GM12873 (cell line): ENCODE measurements around the gene GULP1.

Experiments used
- TF ChIP-seq, protein P1 (sequence below): IDR thresholded peaks from 2 replicates; pipeline ENCODE4 v1.5.1; 2012; ENCODE audit warnings: low read depth, mild to moderate bottlenecking, moderate library complexity, low read length, control low read depth; ENCODE audit not compliant: insufficient read depth; ENCODE audit errors: missing control alignments

The GULP1 gene

DNA sequence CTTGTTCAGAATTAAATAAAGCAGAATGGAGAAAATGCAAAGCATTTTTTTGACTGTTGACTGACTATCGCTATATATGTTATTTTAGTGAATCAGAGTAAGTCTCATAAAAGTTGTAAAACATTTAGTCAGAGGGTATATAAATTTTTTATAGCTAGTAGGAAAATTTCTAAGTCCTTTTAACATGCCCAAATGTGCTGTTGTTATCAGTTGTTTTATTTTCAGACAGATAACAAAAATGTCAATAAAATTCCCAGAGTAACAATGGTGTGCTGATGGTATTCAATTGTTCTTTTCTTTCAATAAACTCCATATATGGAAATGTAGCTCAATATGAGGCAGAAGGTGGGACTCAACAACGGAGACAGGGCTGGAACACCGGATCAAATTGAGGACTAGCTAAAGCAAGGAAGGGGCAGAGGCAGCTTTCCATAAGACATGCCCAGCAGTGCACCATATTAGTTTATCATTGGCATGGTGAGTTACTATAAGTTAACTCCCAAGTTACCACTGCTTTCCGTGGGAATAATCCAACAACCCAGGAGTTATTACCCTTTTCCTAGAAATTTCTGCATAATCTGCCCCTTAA lies 26.6 kb downstream of the GULP1 start:
- TF ChIP-seq, protein P1, sequence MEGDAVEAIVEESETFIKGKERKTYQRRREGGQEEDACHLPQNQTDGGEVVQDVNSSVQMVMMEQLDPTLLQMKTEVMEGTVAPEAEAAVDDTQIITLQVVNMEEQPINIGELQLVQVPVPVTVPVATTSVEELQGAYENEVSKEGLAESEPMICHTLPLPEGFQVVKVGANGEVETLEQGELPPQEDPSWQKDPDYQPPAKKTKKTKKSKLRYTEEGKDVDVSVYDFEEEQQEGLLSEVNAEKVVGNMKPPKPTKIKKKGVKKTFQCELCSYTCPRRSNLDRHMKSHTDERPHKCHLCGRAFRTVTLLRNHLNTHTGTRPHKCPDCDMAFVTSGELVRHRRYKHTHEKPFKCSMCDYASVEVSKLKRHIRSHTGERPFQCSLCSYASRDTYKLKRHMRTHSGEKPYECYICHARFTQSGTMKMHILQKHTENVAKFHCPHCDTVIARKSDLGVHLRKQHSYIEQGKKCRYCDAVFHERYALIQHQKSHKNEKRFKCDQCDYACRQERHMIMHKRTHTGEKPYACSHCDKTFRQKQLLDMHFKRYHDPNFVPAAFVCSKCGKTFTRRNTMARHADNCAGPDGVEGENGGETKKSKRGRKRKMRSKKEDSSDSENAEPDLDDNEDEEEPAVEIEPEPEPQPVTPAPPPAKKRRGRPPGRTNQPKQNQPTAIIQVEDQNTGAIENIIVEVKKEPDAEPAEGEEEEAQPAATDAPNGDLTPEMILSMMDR = no peak

DNA sequence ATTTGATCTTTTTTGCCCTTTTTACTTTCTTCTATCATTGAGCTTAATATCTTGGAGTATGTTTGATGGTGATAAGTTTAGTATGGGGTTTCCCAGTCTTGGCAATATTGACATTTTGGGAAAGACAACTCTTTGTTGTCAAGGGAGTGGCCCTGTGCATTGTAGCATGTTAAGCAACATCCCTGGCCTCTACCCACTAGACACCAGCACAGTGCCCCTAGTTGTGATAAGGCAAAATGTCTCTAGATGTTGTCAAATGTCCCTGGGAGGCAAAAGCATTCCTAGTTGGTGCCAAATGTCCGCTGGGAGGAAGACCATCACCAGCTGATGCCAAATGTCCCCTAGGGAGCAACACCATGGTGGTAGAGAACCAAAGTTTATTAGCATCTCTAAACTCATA lies 28.2 kb downstream of the GULP1 start:
- TF ChIP-seq, protein P1 = peak; percentile 8

DNA sequence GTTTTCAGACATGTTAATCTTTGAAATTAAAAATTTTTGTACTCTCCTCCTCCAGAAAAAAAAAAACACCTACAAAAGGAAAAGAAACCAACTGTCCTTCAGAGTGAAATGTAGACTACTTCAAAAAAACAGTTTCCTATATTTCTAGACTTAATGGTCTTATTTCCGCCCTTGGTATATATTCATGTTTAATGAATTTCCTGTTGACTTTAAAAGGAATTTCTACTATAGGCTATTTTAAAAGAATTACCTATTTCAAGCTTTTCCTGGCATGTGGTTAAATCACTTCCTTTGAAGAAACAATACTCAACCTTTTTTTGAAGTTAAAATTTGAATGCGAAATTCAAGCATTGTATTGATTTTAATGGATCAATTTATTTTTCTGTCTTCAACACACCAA lies 29.2 kb downstream of the GULP1 start:
- TF ChIP-seq, protein P1 = no peak

DNA sequence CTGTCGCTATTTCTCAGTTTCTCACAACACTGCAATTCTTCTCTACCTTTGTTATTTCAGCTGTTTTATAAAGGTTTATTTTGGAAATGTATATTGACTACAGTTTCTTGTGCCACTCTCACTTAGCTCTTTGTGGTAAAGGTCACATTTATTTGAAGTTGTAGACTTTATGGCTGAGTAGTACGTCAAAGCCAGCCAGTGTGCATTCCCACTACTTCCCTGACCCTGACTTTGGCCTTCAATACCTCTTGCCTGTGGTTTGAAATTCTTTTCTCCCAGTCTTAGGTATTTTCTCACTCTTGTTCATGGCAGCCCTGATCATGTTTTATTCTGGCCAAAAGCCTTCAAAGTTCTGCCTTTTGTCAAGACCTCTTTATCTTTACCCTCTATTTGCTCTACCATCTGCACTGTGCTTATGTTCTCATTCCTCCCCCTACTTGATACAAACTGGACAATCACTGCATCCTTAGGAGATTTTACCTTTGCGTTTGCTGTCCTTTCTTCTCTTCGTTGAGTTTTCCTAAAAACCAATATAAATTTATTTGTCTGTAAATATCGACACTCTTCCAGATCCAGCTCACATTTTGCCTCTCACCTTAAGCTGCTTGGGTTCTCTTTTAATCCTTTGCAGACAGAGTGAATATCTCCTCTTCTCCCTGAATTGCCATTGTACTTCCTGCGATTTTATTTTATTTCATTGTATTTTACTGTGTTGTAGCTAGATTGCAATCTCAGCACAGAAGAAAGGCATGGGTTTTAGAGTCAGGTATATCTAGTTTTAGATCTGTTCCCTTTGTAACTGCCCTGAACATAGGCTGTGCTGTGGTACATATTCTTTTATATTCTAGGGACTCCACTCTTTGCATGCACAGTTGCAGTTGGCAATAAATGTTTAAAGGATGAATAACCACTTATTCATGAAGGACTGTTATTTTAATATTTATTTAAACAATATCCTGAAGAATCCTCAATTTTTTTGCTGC lies 31.2 kb downstream of the GULP1 start:
- TF ChIP-seq, protein P1 = no peak

DNA sequence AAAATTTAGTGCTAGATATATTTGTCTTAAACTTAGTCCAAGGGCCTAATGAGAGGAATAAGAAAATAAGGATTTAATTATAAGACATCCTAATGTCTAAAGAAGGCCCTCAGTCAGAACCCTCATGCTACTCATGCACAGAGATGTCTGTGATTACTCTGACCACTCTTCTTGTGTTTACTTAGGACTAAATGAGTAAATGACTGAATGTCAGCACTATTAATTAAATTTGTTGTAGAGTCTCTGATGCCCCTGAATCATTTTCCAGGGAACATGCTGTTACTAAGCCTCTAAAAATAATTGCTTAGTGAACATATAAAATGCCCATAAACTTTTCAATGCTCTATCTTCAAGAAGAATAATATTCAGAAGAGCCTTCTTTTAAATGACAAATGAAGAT lies 32.4 kb downstream of the GULP1 start:
- TF ChIP-seq, protein P1 = no peak

GRCh38 chr2:188326290-188326668 lies 34.6 kb downstream of the GULP1 start:
- TF ChIP-seq, protein P1 = no peak

DNA sequence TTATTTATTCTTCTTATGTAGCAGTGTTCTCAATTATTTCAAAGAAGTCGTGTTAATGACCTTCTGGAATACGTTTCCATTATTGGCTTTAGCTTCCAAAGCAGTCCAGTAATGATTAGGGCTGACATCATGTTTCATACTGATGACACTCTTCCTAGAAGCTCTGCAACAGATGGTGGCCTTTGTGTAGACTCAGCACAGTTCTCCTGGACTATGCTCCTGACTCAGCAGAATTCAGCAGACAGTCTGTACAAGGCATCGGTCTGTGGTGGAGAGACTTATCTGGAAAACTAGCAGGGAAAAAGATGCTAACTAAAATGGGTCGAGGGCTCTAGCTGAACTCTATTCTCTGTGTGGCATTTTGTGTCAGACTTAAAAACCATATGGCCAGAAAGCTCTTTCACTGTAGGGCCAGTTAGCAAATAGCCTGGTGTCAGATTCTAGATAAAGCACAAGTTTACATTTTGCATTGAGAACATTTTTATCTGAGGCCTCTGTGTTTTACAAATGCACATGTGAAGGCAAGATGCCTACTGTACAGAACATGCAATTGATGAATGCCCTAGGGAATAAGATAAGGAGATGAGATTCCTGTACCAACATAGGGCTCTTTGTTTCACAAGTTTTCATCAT lies 35.1 kb downstream of the GULP1 start:
- TF ChIP-seq, protein P1 = no peak
